Stimulated activated naive CD8-positive, alpha-beta T cell treated with anti-CD3 and anti-CD28 coated beads, Interleukin-15, Interleukin-2, amounts not matched to agents 100 U/mL and 50 U/mL, for 24 hours (primary cell): ENCODE results near the gene TADA2B.

Source experiments
- ATAC-seq: fragments of 150-1000 bp; cut with Tn5 transposase; one replicate; pipeline ENCODE4 v1.10.0; 2021
- DNase-seq: peaks from one replicate; pipeline ENCODE4 v3.0.0; 2021

The TADA2B gene

DNA sequence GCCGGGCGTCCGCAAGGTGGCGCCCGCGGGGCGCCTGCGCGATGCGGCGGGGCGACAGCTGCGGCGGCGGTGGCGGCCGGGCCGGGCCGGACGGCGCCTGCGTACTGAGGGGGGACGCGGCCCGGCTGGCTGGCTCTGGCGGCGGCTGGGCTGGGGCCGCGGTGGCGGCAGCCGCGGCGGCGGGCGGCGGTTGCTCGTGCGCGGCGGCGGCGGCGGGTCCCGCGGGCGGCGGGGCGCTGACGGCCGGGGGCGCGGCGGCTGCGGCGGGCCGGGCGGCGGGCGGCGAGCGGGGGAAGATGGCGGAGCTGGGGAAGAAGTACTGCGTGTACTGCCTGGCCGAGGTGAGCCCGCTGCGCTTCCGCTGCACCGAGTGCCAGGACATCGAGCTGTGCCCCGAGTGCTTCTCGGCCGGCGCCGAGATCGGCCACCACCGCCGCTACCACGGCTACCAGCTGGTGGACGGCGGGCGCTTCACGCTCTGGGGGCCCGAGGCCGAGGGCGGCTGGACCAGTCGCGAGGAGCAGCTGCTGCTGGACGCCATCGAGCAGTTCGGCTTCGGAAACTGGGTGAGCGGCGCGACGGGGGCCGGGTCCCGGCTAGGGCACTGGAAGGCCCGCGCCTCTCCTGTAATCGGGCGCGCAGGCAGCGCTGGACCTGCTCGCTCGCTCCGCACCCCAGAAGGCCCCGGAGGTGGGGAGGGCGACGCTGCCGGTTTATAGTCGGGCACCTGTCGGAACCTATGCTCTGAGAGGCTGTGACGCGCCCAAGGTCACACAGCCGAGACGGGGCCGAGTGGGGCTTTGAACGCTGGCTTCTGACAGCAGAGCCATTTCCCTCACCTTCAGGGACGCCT is at the start of gene TADA2B:
TSS of gene TADA2B (plus strand) at position 89 of the 853 bp plus-strand sequence. CDS start at position 297, 208 bp downstream.
- DNase-seq (peak; percentile 56), ATAC-seq (peak; percentile 48)

- ATAC-seq (no peak), DNase-seq (no peak)
These were observed 46.7 kb upstream of the TADA2B start for GRCh38 chr4:6996481-6996880.

DNA sequence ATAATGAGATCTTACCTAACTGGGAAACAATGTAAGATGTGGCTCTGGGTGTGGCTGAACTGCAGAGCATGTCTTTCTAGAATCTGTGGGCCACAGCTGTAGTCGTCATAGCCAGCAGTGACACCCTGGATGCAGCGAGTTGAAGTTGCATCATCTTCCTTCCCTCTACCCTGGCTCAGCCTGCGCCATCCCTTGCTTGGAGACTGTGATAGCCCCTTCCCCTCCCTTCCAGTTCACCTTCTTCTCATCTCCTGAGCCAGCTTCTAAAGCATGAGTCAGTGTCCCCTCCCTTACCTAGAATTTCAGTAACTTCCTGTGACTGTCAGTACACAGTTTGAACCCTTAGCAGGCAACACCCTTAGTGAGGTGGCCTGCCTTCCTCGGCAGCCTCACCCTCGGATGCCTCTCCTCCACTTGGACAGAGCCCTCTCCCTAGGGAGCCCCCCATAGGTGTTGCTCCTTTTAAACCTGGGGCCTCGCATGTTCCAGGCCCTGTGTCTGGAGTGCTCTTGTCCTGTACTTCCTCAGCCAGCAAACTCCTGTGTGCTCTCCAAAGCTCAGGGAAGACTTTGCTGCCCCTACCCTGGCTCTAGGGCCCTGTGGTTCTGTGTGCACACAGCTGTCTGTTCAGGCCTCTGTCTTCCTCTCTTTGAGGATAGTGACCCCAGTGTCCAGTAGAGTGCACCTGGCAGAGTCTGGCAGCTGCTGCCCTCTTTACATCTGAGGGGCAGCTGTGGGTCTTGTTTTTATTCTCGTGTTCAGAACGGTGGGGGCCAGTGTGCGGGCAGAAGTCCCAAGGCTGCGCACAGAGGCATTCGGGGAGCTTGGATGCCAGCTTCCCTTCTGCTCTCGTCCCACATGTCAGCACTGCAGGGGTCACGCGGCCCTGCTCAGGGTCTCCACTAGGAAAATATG is 43.7 kb upstream of the TADA2B start:
- ATAC-seq (no peak), DNase-seq (no peak)

GRCh38 chr4:7000421-7001176 is 42.6 kb upstream of the TADA2B start:
- ATAC-seq, result no peak
- DNase-seq, result no peak

GRCh38 chr4:7001271-7001670 is 41.9 kb upstream of the TADA2B start:
- no peak for DNase-seq
- no peak for ATAC-seq

DNA sequence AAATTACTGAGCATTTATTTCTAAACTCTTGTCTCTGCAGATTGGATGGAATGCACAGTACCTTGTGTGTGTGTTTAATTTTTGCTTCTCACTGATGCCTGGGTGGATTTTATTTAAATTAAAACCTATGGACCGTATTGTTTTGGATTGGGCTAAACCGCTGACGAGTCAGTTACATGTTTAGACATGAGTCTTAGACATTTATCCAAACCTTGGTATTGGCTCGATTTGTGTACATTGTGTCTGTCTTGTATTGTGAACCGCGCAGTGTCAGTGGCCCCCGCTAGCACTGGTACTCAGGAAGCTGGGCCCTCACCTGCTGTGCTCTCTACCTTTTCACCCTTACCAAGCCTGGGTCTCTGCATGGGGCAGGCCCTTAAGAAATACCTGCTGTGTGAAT is 40.8 kb upstream of the TADA2B start:
- ATAC-seq, result no peak
- DNase-seq, result no peak

GRCh38 chr4:7003176-7003878 is 39.8 kb upstream of the TADA2B start:
- ATAC-seq (no peak), DNase-seq (no peak)

DNA sequence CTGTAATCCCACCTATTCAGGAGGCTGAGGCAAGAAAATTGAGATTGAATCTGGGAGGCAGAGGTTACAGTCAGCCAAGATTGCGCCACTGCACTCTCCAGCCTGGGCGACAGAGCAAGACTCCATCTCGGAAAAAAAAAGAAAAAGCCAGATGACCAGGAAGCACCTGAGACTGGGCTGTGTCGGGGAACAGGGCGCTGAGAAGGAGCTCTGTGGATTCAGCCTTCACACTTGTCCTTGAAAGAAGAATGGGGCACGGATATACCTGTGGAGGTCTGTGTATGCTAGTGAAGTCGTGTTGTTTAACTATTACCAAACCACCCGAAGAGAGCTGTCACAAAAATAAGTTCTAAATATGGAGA is 39.3 kb upstream of the TADA2B start:
- DNase-seq, result no peak
- no peak for ATAC-seq

DNA sequence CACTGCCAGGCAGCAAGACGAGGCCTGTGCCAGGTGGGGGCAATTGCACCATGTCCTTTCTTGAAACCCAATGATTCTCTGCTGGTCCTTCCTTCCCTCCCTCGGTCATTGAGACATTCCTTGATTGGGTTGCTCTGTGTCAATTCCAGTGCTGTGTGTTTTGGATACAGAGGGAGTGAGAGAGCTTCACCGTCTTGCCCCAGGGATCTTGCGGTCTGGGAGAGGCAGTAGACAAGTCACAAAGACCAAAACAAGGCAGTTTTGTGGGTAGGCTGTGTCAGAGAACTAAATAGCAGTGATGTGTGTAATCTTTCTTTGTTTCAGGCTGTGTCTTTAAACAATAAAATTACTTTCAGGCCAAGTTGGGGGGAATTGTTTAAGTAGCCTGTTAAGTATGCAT is 38.8 kb upstream of the TADA2B start:
- no peak for DNase-seq
- ATAC-seq, result no peak

GRCh38 chr4:7005571-7005970 is 37.6 kb upstream of the TADA2B start:
- ATAC-seq, result no peak
- DNase-seq, result no peak

- DNase-seq, result no peak
- ATAC-seq, result no peak
These were observed 36.8 kb upstream of the TADA2B start for GRCh38 chr4:7006411-7006810.

GRCh38 chr4:7007142-7007907 is 35.8 kb upstream of the TADA2B start:
- DNase-seq (no peak), ATAC-seq (no peak)

GRCh38 chr4:7007944-7008343 is 35.2 kb upstream of the TADA2B start:
- no peak for ATAC-seq

GRCh38 chr4:7009564-7009963 is 33.6 kb upstream of the TADA2B start:
- DNase-seq (no peak), ATAC-seq (no peak)

More at GRCh38 chr4:7007944-7008343, 35.2 kb upstream of the TADA2B start:
- no peak for DNase-seq

DNA sequence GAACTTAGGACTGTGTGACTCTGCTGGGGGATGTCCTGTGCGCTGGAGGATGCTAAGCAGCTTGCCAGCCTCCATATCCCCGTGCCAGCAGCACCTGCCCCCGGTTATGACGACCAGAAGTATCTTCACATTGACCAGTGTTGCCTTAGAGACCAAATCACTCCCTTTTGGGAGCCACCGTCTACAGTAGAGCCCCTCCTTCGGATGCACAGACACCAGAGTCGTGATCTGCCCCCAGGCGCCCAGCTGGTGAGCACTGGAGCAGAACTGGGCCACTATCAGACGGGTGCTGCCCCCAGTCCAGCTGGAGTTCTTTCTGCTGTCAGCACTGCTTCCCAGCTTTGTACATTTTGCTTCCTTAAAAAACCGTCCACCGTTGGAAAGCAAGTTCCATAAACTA is 30.0 kb upstream of the TADA2B start:
- ATAC-seq (no peak), DNase-seq (no peak)

GRCh38 chr4:7014815-7015214 is 28.4 kb upstream of the TADA2B start:
- DNase-seq, result no peak
- ATAC-seq, result no peak

DNA sequence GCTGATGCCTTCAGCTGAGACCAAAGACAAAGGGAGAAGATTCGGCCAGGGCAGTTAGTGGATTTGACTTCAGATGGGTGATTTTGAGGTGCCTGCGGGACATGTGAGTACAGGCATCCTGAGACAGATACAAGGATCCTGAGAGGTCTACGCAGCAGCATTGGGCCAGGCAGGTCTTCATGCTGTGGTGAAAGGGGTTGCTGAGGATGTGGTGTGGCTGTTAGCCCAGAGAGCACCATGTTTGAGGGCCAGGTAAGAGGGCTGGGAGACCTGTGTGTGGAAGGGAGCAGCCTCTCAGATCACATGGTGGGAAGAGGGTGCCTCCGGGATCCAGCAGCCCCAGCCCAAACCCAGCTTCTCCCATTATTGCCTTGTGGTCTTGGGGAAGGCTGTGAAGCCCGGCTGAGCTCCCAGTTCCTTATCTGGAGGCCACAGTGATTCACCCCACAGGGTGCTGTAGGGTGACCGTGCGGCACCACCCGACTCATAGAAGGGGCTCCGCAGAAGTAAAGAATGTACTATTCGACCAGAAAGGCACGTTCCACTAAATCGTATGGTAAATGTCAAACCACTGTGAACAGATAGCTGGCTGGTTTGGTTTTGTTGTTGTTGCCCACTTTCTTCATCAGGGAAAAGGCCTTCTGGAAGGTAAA is 27.7 kb upstream of the TADA2B start:
- no peak for ATAC-seq
- DNase-seq, result no peak

GRCh38 chr4:7016086-7016485 is 27.1 kb upstream of the TADA2B start:
- DNase-seq (no peak), ATAC-seq (no peak)

GRCh38 chr4:7016512-7016911 is 26.7 kb upstream of the TADA2B start:
- ATAC-seq (no peak), DNase-seq (no peak)

DNA sequence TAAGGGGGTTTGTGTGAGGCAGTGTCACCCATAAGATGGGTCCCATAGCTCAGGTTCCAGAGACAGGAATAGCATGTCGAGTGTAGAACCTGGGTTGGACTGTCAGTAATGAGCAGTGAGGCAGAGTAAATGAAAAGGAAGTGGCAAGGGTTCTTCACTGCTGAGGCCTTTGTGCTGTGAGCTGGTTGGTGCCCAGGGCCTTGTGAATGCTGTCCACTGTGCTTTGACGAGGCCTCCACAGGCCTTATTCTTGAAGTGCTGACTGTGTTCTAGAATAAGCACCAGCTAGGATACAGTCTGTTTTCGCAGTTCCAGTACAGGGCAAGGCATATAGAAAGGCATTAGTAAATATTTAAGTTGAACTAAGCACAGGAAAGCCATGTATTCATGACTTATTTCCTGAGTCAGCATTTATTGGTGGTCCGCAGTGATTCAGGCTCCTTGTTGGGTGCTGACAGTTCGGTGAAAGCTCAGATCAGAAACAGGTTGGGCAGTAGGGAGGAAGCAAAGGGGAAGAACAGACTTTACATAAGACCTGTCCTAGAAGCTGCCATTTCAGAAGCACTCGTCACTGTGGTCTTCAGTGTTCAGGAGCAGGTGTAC is 25.6 kb upstream of the TADA2B start:
- no peak for ATAC-seq
- DNase-seq, result no peak
